Left cardiac atrium (tissue), 4 donors: Measurements from ENCODE around the gene GDF7. TPM values are rescaled to one million over a fixed set of nuclear protein-coding genes. Genes with fewer than 3 reads are reported as not detected.

Experiments
- ATAC-seq, 2 donors: fragments of 200-7000 bp; cut with Tn5 transposase; one replicate each; pipeline ENCODE4 v1.9.1; 2020; ENCODE audit warnings: mild to moderate bottlenecking in 2 of 2, moderate library complexity in 2 of 2
- DNase-seq: peaks from one replicate; pipeline ENCODE4 v3.0.0-alpha.2; 2020
- intact Hi-C, 2 donors: fragments of 100-400 bp; cut with DNase I; formaldehyde crosslinking; loops; one replicate each; pipeline versions ENCODE4 v1.14.1 to v1.15.1; 2022 to 2023
- total RNA-seq, 2 donors: library from RNA; stranded (reverse); fragmentation: NEBNext Ultra II Directional; extraction: Animal tissue kit (Norgen Biotek cat#: 25700); gene quantifications; one replicate each; pipeline ENCODE4 v1.2.1, GENCODE V29; 2021
- donor health status: DM: no; HTN: yes; CAD: no.
- donor health status: DM: no; HTN: yes; CAD: no; lungs with severe emphysema.
- donor health status: DM: yes; HTN: yes; CAD: no.
- donor health status: Dilated cardiomyopathy.

Gene GDF7
- total RNA-seq, 2 donors from 2014 or later, result 0.32 to 4.8 TPM

GRCh38 chr2:20641123-20641985, 25.6 kb upstream of the GDF7 start:
- intact Hi-C loops, result loop anchor here in 1 of 2 donors (5.0 kb wide), 1 partner anchor 194 kb away; the partner anchor contains the start of gene RHOB
- ATAC-seq (peak; percentile 6 to 44), DNase-seq (peak; percentile 67)

- DNase-seq (peak; percentile 86), ATAC-seq (peak; percentile 87 to 94)
- intact Hi-C loops, result loop anchor here in 1 of 2 donors (5.0 kb wide), 1 partner anchor 195 kb away; the partner anchor contains the start of gene RHOB
These were observed 24.6 kb upstream of the GDF7 start for GRCh38 chr2:20642055-20642971.

GRCh38 chr2:20643060-20643459, 23.9 kb upstream of the GDF7 start:
- ATAC-seq, result no peak
- intact Hi-C loops, result loop anchor here in 1 of 2 donors (5.0 kb wide), 1 partner anchor 196 kb away; the partner anchor contains the start of gene RHOB
- no peak for DNase-seq

GRCh38 chr2:20643826-20644225, 23.1 kb upstream of the GDF7 start:
- no peak for DNase-seq
- intact Hi-C loops, result loop anchor here in 1 of 2 donors (5.0 kb wide), 1 partner anchor 197 kb away; the partner anchor contains the start of gene RHOB

DNA sequence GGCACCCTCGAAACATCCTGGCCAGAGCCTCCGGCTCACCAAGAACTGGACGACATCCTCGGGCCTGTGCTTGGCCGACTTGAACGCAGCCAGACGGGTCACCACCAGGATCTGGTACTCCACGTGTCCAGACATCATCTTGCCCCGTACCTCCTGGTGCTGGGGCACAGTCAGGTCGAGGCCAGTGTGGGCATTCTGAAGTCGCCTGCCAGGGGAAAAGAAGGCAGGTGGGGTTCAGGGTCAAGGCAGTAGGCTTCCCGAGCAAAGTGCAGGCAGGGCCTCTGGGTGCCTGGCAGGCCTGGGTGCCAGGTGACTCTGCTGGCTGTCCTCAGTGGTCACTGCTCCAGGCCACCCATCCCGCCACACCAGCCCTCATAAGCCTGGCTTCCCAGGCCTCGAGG, 21.6 kb upstream of the GDF7 start:
- intact Hi-C loops, result no loop called here

More at GRCh38 chr2:20643826-20644225, 23.1 kb upstream of the GDF7 start:
- ATAC-seq, result no peak

GRCh38 chr2:20645761-20646160, 21.2 kb upstream of the GDF7 start:
- intact Hi-C loops, result no loop called here
- ATAC-seq, result no peak
- no peak for DNase-seq

More for the DNA sequence above, 21.6 kb upstream of the GDF7 start:
- ATAC-seq, result no peak
- DNase-seq, result no peak

DNA sequence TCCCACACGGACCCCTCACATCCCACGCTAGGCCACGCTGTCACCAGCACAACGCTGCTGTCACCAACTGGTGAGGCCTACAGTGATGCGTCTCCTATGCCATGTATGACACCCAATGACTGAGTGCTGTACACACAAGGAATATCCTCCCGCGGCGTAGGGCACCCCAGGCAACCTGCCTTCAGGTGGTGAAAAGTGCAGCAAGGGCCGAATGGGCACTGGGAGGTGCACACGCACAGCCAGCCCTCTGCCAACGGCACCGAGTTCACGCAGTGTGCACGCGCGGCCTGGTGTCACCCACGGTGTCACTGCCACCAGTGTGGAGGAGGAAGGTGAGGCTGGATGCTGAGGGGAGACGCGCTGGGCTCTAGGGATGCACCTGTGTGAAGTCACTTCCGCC, 20.5 kb upstream of the GDF7 start:
- intact Hi-C loops, result no loop called here
- no peak for DNase-seq
- no peak for ATAC-seq

- DNase-seq (no peak), ATAC-seq (no peak)
- intact Hi-C loops, result no loop called here
These were observed 19.7 kb upstream of the GDF7 start for GRCh38 chr2:20647211-20647610.

DNA sequence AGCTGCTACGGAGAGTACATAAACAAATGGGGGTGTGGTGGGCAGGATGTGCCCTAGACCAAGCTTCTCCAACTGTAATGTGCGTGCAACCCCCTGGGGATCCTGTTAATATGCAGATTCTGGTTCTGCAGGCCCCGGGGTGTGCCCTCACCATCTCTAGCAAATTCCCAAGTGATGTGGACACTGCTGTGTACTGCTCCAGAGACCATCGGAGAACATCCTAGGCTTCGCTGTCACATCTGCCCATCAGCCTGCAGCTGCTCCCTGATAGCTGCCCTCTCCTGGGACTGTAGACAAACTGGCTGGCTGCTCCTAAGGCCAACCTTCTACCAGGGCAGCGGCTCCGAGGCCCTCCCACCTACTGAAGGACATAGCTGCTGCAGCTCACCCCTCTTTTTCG, 19.2 kb upstream of the GDF7 start:
- ATAC-seq (no peak), DNase-seq (no peak)
- intact Hi-C loops, result no loop called here

DNA sequence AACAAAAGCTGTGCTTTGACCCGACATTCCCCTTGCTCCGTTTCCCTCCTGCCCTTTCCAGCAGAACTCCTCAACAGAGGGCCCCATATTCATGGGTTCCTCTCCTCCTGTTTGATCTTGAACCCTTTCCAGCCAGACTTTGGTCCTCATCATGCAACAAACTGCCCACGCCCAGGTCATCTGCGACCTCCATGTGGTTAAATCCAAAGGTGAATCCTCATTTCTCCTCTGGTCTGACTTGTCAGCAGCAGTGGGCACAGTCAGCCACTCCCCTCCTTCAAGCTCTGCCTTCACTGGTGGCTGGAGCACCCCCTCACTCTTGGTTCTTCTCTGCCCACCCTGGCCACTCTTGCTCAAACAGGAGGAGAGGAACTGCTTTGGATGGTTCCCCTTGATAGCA, 18.7 kb upstream of the GDF7 start:
- ATAC-seq (no peak), DNase-seq (no peak)
- intact Hi-C loops, result no loop called here

GRCh38 chr2:20648831-20649230, 18.1 kb upstream of the GDF7 start:
- no peak for DNase-seq
- intact Hi-C loops, result no loop called here

DNA sequence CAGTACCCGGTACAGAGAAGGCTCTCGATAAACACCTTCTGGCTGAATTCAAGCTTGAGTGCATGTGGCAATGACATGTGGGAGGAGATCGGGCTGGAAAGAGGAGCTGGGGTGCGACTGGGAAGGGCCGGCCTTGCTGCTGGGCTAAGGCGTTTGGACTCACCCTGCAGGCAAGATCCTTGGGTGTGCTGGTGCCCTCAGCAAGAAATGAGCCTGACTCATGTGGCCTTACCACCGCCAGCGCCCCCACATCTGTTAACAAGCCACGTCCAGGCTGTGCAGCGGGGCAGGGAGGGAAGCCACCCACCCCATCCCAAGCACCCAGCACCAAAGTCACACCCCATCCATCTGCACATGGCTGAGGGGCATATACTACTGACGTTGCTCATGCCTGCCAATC, 17.4 kb upstream of the GDF7 start:
- DNase-seq (no peak), ATAC-seq (no peak)
- intact Hi-C loops, result no loop called here

More at GRCh38 chr2:20648831-20649230, 18.1 kb upstream of the GDF7 start:
- no peak for ATAC-seq

GRCh38 chr2:20649976-20650375, 17.0 kb upstream of the GDF7 start:
- ATAC-seq (no peak), DNase-seq (no peak)
- intact Hi-C loops, result no loop called here

DNA sequence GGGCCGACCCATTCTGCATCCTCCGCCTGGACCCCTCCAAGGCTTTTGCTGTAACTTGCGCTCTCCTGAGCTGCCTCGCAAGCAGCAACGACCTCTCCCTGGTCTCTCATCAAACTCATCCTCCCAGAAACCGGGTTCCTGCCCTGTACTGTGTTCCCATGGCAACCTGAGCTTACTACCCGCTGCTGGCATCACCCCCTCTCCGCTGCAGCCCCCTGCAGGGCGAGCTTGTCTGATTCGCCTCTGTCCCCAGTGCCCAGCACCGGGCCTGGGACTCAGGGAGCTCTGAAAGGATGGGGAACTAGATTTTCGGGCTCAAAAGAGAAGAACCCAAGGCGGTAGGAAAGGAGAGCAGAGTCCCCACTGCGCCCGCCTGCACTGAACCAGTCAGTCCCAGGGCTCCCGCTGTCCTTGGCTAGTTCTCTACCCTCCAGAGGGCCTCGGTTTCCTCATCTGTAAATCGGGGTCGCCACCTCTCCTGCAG, 16.5 kb upstream of the GDF7 start:
- ATAC-seq, result peak; percentile 8 to 24
- intact Hi-C loops, result no loop called here
- no peak for DNase-seq

GRCh38 chr2:20650877-20651730, 15.8 kb upstream of the GDF7 start, which contains the start of gene HS1BP3:
HS1BP3 (minus strand) TSS chr2:20651098; CDS start chr2:20651063, 35 bp downstream.
- ATAC-seq, result peak; percentile 96
- DNase-seq, result peak; percentile 88
- intact Hi-C loops, result no loop called here

GRCh38 chr2:20651731-20652099, 15.2 kb upstream of the GDF7 start:
- DNase-seq, result no peak
- ATAC-seq, result no peak
- intact Hi-C loops, result no loop called here

DNA sequence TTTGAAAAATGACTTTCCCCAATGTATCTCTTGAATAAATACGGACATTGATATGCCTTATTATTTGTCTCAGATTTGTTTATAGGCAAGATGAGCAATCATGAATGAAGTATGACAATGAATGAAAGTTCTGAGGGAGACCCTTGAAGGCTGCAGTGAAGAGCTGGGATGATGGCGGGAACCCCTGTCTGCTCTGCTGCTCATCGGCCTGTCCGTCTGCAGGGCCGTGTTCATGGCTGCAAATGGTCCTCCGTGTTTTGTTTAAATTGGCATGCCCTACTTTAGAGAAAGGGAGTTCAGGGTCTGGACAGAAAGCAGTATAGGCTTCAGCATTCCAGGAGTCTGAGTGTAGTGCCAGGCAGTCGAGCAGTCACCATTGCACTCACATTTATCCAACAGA, 14.8 kb upstream of the GDF7 start:
- ATAC-seq, result no peak
- no peak for DNase-seq
- intact Hi-C loops, result no loop called here

GRCh38 chr2:20652673-20653575, 14.0 kb upstream of the GDF7 start:
- intact Hi-C loops, result no loop called here
- ATAC-seq (no peak), DNase-seq (no peak)
